Right ventricle myocardium inferior (tissue), 1 donor: ENCODE data around the gene TMEM176B. TPM values are rescaled to one million over a fixed set of nuclear protein-coding genes. Genes with fewer than 3 reads are reported as not detected.
A peak's percentile ranks its signal among the peaks of the same experiment; 100 is the strongest.

Experiments used
- ATAC-seq: fragments of 200-7000 bp; cut with Tn5 transposase; one replicate; pipeline ENCODE4 v1.9.1; 2020; ENCODE audit warnings: mild to moderate bottlenecking, moderate library complexity
- DNase-seq: peaks from one replicate; pipeline ENCODE4 v3.0.0; 2021; ENCODE audit errors: missing footprints
- intact Hi-C: fragments of 100-400 bp; cut with DNase I; formaldehyde crosslinking; loops from one replicate; pipeline ENCODE4 v1.11.0; 2022
- total RNA-seq: library from RNA; stranded (reverse); fragmentation: NEBNext Ultra II Directional; extraction: Animal tissue kit (Norgen Biotek cat#: 25700); gene quantifications from one replicate; pipeline ENCODE4 v1.2.1, GENCODE V29; 2021
- donor health status: DM: no; HTN: yes; CAD: no; lungs with severe emphysema.

The TMEM176B gene
- total RNA-seq, 1 donor from 2014 or later = 43.1 TPM

DNA sequence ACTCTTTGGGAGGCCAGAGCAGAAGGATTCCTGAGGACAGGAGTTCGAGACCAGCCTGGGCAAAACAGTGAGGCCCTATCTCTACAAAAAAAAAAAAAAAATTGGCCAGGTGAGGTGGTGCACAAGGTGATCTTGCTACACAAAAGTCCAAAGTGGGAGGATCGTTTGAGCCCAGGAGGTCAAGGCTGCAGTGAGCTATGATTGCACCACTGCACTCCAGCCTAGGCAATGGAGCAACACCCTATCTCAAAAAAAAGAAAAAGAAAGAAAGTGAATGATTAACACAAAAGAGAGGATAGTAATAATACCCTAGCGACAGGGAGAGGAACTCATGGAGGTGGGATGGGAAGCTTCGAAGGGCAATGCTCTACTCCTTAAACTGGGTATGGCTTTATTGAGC lies 30.4 kb downstream of the TMEM176B start:
- intact Hi-C loops = no loop called here
- DNase-seq = no peak
- ATAC-seq = no peak

DNA sequence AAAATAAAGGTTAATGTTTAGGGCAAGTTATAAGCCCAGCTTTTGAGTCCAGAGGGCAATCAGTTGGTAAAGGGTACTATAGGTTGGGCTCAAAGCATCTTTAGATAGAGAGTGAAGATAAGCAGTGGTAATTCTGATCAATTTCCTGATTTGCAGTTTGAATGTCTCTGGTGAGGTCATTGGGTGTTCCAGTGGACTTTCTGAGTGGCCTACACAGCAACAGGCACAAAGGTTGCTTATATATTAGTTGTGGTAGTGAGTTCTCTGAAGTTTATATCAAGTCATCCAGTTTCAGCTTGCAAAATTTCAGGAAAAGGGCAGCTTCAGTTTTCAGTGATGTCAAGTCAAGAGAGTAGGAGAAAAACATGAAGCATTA lies 33.8 kb downstream of the TMEM176B start:
- intact Hi-C loops = no loop called here
- no peak for DNase-seq
- no peak for ATAC-seq

GRCh38 chr7:150759479-150759878 lies 40.7 kb downstream of the TMEM176B start:
- ATAC-seq (no peak), DNase-seq (no peak)
- intact Hi-C loops = loop anchor here (10.0 kb wide), 1 partner anchor 475 kb away; no protein-coding TSS in a partner anchor

DNA sequence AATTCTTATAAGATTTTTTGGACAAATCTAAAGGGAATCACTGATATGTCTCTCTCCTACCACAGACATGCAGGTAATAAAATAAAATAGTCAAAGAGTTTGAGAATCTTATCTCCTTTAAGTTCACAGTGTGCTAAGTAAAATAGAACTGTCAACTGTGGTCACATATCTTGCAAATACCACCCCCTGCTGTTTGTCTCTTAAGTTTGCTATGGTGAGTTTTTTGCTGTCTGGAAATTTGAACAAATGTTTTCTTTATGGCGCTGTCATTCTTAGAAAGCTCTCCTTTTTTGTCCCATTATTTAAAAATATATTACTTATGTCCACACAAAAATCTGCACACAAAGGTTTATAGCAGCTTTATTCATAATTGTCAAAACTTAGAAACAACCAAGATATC lies 43.3 kb downstream of the TMEM176B start:
- intact Hi-C loops = loop anchor here (1.0 to 10.0 kb wide), 3 partner anchors 14 to 472 kb away; no protein-coding TSS in a partner anchor
- DNase-seq (no peak), ATAC-seq (no peak)

GRCh38 chr7:150756166-150756565 lies 44.0 kb downstream of the TMEM176B start:
- DNase-seq (no peak), ATAC-seq (no peak)
- intact Hi-C loops = loop anchor here (2.0 to 10.0 kb wide), 2 partner anchors 13 to 471 kb away; no protein-coding TSS in a partner anchor

DNA sequence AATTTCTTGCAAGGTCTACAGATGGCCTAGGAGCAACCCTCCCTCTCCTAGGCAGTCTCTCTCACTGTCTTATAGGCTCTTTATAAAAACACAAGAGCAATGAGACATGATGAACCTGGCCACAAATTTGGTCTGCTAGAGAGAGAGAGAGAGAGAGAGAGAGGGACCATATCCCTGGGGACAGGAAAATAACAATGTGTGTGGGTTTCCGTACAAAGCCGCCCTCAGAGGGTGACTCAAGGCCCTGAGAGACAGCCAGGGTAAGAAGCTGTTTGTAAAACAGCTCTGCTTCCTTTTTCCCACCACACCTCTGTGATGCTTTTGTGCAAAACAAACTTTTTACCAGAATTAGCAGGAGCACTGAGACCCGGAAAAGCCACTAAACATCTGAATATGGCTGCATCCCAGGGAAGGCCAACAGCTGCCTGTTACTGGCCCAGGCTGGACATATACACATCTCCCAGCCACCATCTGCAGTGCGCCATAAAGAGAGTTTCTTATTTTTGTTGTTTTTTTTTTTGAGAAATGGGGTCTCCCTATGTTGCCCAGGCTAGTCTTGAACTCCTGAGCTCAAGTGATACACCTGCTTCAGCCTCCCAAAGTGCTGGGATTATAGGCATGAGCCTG lies 44.6 kb downstream of the TMEM176B start:
- intact Hi-C loops = loop anchor here (2.0 to 10.0 kb wide), 3 partner anchors 13 to 471 kb away; partner anchors contain the start of gene GIMAP6
- no peak for DNase-seq
- no peak for ATAC-seq

GRCh38 chr7:150754951-150755350 lies 45.2 kb downstream of the TMEM176B start:
- ATAC-seq = no peak
- DNase-seq = no peak
- intact Hi-C loops = loop anchor here (2.0 to 10.0 kb wide), 2 partner anchors 122 to 470 kb away; partner anchors contain the start of gene GIMAP6

- ATAC-seq (no peak), DNase-seq (no peak)
- intact Hi-C loops = loop anchor here (2.0 to 10.0 kb wide), 2 partner anchors 121 to 469 kb away; partner anchors contain the start of gene GIMAP6
Measured at GRCh38 chr7:150753826-150754603, 46.1 kb downstream of the TMEM176B start.

DNA sequence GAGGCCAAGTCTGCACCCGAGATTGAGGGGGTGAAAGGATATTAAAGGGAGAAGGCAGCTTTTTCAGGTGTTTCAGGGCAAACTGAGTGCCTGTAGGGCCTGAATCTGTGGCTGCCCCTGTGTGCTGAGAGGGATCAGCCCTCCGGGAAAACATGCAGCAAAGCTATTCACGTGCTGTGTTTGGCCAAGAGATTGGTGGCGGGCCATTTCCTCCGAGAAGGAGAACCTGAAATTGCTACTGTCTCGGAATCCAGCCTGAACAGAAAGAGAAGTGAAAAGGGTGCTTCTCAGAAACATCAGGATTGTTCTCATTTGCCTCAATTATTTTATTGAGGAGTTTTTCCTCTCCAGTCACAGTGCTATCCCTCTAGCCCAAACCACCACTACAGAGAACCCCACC lies 46.9 kb downstream of the TMEM176B start:
- ATAC-seq = no peak
- intact Hi-C loops = loop anchor here (10.0 kb wide), 1 partner anchor 468 kb away; no protein-coding TSS in a partner anchor
- no peak for DNase-seq

DNA sequence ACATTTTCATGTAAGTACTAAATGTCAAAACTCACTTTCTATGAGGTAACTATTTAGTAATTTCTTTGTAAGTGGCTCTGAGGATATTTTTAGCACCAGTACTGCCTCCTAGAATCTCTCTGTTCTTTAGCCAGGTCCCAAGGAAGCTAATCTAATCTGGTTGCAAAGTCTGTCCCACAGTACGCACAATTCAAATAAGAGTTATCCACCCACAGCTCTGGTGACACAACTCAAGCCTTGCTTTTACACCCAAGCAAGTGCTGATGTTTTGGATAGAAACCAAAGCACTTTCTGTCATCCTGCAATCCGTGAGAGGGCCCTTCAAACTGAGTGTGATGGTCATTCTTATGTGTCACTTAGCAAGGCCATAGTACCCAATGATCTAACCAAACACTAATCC lies 48.5 kb downstream of the TMEM176B start:
- DNase-seq = no peak
- peak; percentile 86 for ATAC-seq
- intact Hi-C loops = loop anchor here (10.0 kb wide), 1 partner anchor 467 kb away; no protein-coding TSS in a partner anchor

GRCh38 chr7:150748376-150748775 lies 51.8 kb downstream of the TMEM176B start:
- DNase-seq (no peak), ATAC-seq (no peak)

GRCh38 chr7:150746921-150747320 lies 53.2 kb downstream of the TMEM176B start:
- ATAC-seq (no peak), DNase-seq (no peak)
- intact Hi-C loops = no loop called here

More at GRCh38 chr7:150748376-150748775, 51.8 kb downstream of the TMEM176B start:
- intact Hi-C loops = no loop called here

GRCh38 chr7:150745876-150746275 lies 54.3 kb downstream of the TMEM176B start:
- intact Hi-C loops = no loop called here
- no peak for DNase-seq
- ATAC-seq = no peak

DNA sequence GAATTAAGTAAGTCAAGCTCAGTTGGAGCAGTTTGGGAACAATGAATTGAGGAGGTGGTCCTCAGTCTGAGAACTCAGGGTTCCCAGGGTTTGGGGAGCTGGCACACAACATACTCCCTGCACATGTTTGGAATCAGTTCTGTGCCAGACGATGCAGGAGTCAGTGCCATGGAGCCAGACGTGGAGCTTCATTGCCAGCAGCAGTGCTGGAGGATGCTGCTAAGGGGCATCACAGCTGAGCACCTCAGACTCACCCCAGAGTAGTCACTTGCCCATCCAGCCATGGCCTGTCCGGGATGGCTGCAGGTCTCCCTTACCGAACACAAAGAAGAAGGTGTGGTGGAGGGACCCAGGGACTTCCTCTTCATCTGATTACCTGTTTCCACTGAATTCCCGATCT lies 55.1 kb downstream of the TMEM176B start:
- intact Hi-C loops = no loop called here

GRCh38 chr7:150744041-150744656 lies 56.0 kb downstream of the TMEM176B start:
- intact Hi-C loops = no loop called here
- ATAC-seq (no peak), DNase-seq (no peak)

More for the DNA sequence above, 55.1 kb downstream of the TMEM176B start:
- ATAC-seq (peak; percentile 25), DNase-seq (no peak)

GRCh38 chr7:150742286-150742968 lies 57.7 kb downstream of the TMEM176B start:
- intact Hi-C loops = loop anchor here (2.0 kb wide), 1 partner anchor 14 kb away; no protein-coding TSS in a partner anchor
- ATAC-seq = no peak
- DNase-seq = no peak
